Measurements from ENCODE around the gene OPRM1. TPM values are rescaled to one million over a fixed set of nuclear protein-coding genes. Genes with fewer than 3 reads are reported as not detected.

Gene OPRM1
- total RNA-seq, 1 experiment from 2014 or later: not detected

DNA sequence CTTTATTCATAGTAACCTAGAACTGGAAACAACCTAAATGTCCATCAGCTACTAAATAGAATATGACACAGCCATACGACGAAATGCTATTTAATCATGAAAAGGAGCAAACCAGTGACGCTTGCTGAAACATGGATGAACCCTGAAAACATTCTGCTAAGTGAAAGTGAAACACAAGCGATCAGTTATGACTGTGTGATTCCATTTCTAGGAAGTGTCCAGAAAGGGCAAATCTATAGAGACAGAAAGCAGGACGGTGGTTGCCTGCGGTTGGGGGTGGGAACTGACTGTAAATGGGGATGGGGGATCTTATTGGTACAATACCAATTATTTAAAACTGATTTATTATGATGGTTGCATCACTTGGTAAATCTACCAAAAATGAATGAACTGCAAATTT, 190.7 kb downstream of the OPRM1 start:
- DNase-seq (ENCODE audit: low read depth, low spot score) (no peak), ATAC-seq (peak; percentile 55; the same call in 1 of the 2 replicates)
- POLR2A ChIA-PET: no interaction called here
- TF ChIP-seq TCF7L2 (IDR thresholded peaks at IDR 0.05; ENCODE audit: low read depth, low read length) (no peak), POLR2AphosphoS5 (IDR thresholded peaks at IDR 0.05; ENCODE audit: low read depth, low read length) (no peak), SIN3A (IDR thresholded peaks at IDR 0.05; ENCODE audit: borderline replicate concordance, insufficient read depth, low read depth, low read length) (no peak)
- TF ChIP-seq, protein P1, sequence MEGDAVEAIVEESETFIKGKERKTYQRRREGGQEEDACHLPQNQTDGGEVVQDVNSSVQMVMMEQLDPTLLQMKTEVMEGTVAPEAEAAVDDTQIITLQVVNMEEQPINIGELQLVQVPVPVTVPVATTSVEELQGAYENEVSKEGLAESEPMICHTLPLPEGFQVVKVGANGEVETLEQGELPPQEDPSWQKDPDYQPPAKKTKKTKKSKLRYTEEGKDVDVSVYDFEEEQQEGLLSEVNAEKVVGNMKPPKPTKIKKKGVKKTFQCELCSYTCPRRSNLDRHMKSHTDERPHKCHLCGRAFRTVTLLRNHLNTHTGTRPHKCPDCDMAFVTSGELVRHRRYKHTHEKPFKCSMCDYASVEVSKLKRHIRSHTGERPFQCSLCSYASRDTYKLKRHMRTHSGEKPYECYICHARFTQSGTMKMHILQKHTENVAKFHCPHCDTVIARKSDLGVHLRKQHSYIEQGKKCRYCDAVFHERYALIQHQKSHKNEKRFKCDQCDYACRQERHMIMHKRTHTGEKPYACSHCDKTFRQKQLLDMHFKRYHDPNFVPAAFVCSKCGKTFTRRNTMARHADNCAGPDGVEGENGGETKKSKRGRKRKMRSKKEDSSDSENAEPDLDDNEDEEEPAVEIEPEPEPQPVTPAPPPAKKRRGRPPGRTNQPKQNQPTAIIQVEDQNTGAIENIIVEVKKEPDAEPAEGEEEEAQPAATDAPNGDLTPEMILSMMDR (IDR thresholded peaks at IDR 0.05): no peak
- TF ChIP-seq, protein P2, sequence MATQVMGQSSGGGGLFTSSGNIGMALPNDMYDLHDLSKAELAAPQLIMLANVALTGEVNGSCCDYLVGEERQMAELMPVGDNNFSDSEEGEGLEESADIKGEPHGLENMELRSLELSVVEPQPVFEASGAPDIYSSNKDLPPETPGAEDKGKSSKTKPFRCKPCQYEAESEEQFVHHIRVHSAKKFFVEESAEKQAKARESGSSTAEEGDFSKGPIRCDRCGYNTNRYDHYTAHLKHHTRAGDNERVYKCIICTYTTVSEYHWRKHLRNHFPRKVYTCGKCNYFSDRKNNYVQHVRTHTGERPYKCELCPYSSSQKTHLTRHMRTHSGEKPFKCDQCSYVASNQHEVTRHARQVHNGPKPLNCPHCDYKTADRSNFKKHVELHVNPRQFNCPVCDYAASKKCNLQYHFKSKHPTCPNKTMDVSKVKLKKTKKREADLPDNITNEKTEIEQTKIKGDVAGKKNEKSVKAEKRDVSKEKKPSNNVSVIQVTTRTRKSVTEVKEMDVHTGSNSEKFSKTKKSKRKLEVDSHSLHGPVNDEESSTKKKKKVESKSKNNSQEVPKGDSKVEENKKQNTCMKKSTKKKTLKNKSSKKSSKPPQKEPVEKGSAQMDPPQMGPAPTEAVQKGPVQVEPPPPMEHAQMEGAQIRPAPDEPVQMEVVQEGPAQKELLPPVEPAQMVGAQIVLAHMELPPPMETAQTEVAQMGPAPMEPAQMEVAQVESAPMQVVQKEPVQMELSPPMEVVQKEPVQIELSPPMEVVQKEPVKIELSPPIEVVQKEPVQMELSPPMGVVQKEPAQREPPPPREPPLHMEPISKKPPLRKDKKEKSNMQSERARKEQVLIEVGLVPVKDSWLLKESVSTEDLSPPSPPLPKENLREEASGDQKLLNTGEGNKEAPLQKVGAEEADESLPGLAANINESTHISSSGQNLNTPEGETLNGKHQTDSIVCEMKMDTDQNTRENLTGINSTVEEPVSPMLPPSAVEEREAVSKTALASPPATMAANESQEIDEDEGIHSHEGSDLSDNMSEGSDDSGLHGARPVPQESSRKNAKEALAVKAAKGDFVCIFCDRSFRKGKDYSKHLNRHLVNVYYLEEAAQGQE (IDR thresholded peaks at IDR 0.05; ENCODE audit: insufficient read depth in 1 of 2, low read depth in 2 of 2, low read length in 1 of 2): no peak
- intact Hi-C loops (cut with micrococcal nuclease; ENCODE audit: unreplicated experiment): no loop called here
- in situ Hi-C loops (cut with HindIII; ENCODE audit: low pct_unique_long_range_greater_than_20kb, low sequenced_read_pairs): no loop called here
- Histone ChIP-seq H3K4me1 (ENCODE audit: control insufficient read depth, insufficient read depth, low read length) (peaks cover 6% of the 10 kb centered on the region; the same call in 1 of the 2 replicates), H3K4me3 (ENCODE audit: low read depth in 2 of 2, low read length in 2 of 2) (peak overlapping the region in 1 of 2 experiments; percentile 23; a peak in 2 of 4 replicates), H3K27ac (ENCODE audit: low read length) (no peak overlapping the region), H3K9me3 (ENCODE audit: control insufficient read depth, insufficient read depth, low read depth, low read length) (no peaks in the 10 kb centered on the region), H3K36me3 (ENCODE audit: control insufficient read depth, insufficient read depth, low read length) (no peaks in the 10 kb centered on the region), H3K27me3 (ENCODE audit: control insufficient read depth, insufficient read depth, low read length) (no peaks in the 10 kb centered on the region)
- no TSS peak for BruUV-seq (replicated peaks)
- CTCF ChIA-PET: no interaction called here

DNA sequence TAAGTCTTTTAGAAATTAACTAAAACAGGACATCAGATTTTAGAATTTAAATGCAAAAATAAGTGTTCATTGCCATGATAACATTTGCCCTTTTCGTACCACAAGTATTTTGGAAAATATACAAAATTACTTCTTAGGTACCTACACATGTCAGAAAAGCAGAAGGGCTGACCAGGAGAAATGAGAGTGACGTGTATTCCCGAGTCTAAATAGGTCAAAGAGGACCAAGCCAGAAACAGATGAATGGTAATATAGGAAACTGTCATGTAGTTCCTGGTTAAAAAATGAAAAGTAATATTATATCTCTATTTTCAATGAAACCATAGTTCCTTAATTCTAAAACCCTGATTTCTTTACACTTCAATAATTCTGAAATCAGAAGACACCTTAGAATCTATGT, 191.4 kb downstream of the OPRM1 start:
- Histone ChIP-seq H3K4me3 (ENCODE audit: low read depth in 2 of 2, low read length in 2 of 2) (no peak overlapping the region), H3K9me3 (ENCODE audit: control insufficient read depth, insufficient read depth, low read depth, low read length) (no peaks in the 10 kb centered on the region), H3K36me3 (ENCODE audit: control insufficient read depth, insufficient read depth, low read length) (no peaks in the 10 kb centered on the region), H3K4me1 (ENCODE audit: control insufficient read depth, insufficient read depth, low read length) (peaks cover 6% of the 10 kb centered on the region; the same call in 1 of the 2 replicates), H3K27ac (ENCODE audit: low read length) (no peak overlapping the region), H3K27me3 (ENCODE audit: control insufficient read depth, insufficient read depth, low read length) (no peaks in the 10 kb centered on the region)
- DNase-seq (ENCODE audit: low read depth, low spot score) (no peak), ATAC-seq (no peak)
- CTCF ChIA-PET: no interaction called here
- in situ Hi-C loops (cut with HindIII; ENCODE audit: low pct_unique_long_range_greater_than_20kb, low sequenced_read_pairs) (no loop called here), intact Hi-C loops (cut with micrococcal nuclease; ENCODE audit: unreplicated experiment) (no loop called here)
- BruUV-seq (replicated peaks): no TSS peak
- TF ChIP-seq TCF7L2 (IDR thresholded peaks at IDR 0.05; ENCODE audit: low read depth, low read length): no peak
- TF ChIP-seq, protein P1 (IDR thresholded peaks at IDR 0.05): no peak
- TF ChIP-seq SIN3A (IDR thresholded peaks at IDR 0.05; ENCODE audit: borderline replicate concordance, insufficient read depth, low read depth, low read length): no peak
- TF ChIP-seq, protein P2 (IDR thresholded peaks at IDR 0.05; ENCODE audit: insufficient read depth in 1 of 2, low read depth in 2 of 2, low read length in 1 of 2): no peak
- no peak for TF ChIP-seq POLR2AphosphoS5 (IDR thresholded peaks at IDR 0.05; ENCODE audit: low read depth, low read length)
- POLR2A ChIA-PET: no interaction called here
